Skeletal muscle tissue (tissue), 4 donors: Measurements from ENCODE around the gene CHRNB2. TPM values are rescaled to one million over a fixed set of nuclear protein-coding genes. Genes with fewer than 3 reads are reported as not detected.

Experiments used
- H3K27ac ChIP-seq: one replicate; pipeline ENCODE4 v1.7.0; 2013; ENCODE audit warnings: mild to moderate bottlenecking, low read depth, low read length, inconsistent platforms
- H3K27me3 ChIP-seq, 3 donors: one replicate each; pipeline ENCODE4 v1.7.0; 2013; ENCODE audit warnings: low read length in 3 of 3; ENCODE audit not compliant: control insufficient read depth in 3 of 3, insufficient read depth in 3 of 3
- H3K36me3 ChIP-seq, 3 donors: one replicate each; pipeline ENCODE4 v1.7.0; 2013; ENCODE audit warnings: low read length in 3 of 3; ENCODE audit not compliant: control insufficient read depth in 3 of 3, insufficient read depth in 3 of 3
- H3K4me1 ChIP-seq, 3 donors: one replicate each; pipeline ENCODE4 v1.7.0; 2013; ENCODE audit warnings: low read length in 3 of 3, mild to moderate bottlenecking in 3 of 3; ENCODE audit not compliant: control insufficient read depth in 3 of 3, insufficient read depth in 3 of 3
- H3K4me3 ChIP-seq, 3 donors: one replicate each; pipeline ENCODE4 v1.7.0; 2013; ENCODE audit warnings: low read length in 3 of 3
- H3K9ac ChIP-seq, 3 donors: one replicate each; pipeline ENCODE4 v1.7.0; 2013; ENCODE audit warnings: low read length in 3 of 3, mild to moderate bottlenecking in 3 of 3, moderate library complexity in 2 of 3, low read depth in 1 of 3
- H3K9me3 ChIP-seq, 3 donors: one replicate each; pipeline ENCODE4 v1.7.0; 2013; ENCODE audit warnings: low read length in 3 of 3; ENCODE audit not compliant: control insufficient read depth in 3 of 3
- total RNA-seq: library from RNA; depleted of rRNA; stranded (reverse); fragments of >200 nt; gene quantifications from one replicate; pipeline ENCODE4 v1.2.3, GENCODE V29; 2014
- donor health status: Osteomylitis.

Gene CHRNB2
- total RNA-seq, 1 donor from 2014 or later: under 0.01 TPM

DNA sequence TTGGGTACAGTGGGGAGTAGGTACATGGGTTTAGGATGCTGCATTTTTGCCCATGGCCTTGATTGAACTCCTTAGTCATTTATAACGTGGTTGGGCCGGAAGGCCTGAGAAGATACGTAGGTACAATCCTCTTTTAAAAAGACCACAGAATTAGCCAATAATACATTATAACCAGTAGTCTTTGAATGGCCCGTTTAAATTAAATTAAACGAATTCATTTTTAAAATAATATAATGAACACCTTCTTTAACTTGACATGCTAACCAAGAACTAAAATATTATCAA lies 60.5 kb downstream of the CHRNB2 start:
- peak overlapping the region; percentile 81 to 86 (median 85) for H3K4me3 ChIP-seq
- peak overlapping the region; percentile 81 to 88 (median 84) for H3K9ac ChIP-seq
- peaks cover 0 to 2% (median 0%) of the 10 kb centered on the region in 3 donors for H3K36me3 ChIP-seq
- peaks cover 8 to 26% (median 13%) of the 10 kb centered on the region in 3 donors for H3K4me1 ChIP-seq
- peak overlapping the region; percentile 84 for H3K27ac ChIP-seq
- H3K27me3 ChIP-seq: no peaks in the 10 kb centered on the region
- peaks cover 0 to 4% (median 0%) of the 10 kb centered on the region in 3 donors for H3K9me3 ChIP-seq

DNA sequence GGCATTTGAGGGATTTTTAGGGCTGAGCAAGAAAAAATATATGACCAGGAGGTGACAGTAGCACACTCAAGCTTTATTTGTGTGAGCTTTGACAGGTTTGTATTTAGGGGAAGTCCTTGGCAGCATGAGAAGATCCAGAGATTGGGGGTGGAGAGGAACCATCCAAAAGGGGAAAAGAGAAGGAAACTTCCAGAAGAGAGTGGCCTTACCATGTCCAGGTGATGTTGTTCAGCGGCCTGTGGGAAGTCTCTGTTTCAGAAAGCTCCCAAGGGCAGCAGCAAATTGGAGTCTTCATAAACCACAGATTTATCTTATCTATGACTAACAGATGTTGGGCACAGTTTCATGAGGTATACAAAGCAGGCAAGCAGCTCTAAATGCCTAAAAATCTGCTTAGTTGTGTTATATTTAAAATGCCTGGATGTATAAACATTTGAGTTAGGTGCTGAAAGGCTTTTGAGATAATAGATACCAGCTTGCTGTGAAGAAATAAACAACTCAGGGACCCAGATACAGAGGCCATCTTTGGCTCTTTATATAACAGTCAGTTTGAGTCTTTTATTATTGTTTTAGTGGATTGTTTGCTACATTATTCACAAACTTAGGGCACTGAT lies 61.6 kb downstream of the CHRNB2 start:
- H3K4me3 ChIP-seq: no peak overlapping the region
- peaks cover 0 to 1% (median 0%) of the 10 kb centered on the region in 3 donors for H3K36me3 ChIP-seq
- H3K27ac ChIP-seq: no peak overlapping the region
- H3K4me1 ChIP-seq: peaks cover 8 to 24% (median 13%) of the 10 kb centered on the region in 3 donors
- H3K9me3 ChIP-seq: peaks cover 0 to 4% (median 0%) of the 10 kb centered on the region in 3 donors
- H3K9ac ChIP-seq: no peak overlapping the region
- H3K27me3 ChIP-seq: no peaks in the 10 kb centered on the region

Other genes starting within 250 kb of the CHRNB2 start
- not detected for gene AQP10, start 246.7 kb upstream of the CHRNB2 start, total RNA-seq
- 23.0 TPM for gene ATP8B2, start 242.3 kb upstream of the CHRNB2 start, total RNA-seq
- gene IL6R, start 162.4 kb upstream of the CHRNB2 start, total RNA-seq: 5.2 TPM
- 1.0 TPM for gene TDRD10, start 65.6 kb upstream of the CHRNB2 start, total RNA-seq
- 8.4 TPM for gene SHE, start 65.4 kb upstream of the CHRNB2 start, total RNA-seq
- gene UBE2Q1, start 9.1 kb upstream of the CHRNB2 start, total RNA-seq: 15.1 TPM
- 32.4 TPM for gene ADAR, start 40.4 kb downstream of the CHRNB2 start, total RNA-seq